GM21737 (cell line): ENCODE measurements around the gene PARD3B.

ENCODE experiments used
- ATAC-seq: cut with Tn5 transposase; IDR thresholded peaks from one replicate; pipeline ENCODE4 v1.9.1; 2021; ENCODE audit warnings: mild to moderate bottlenecking, moderate library complexity; ENCODE audit not compliant: unreplicated experiment

Gene PARD3B

DNA sequence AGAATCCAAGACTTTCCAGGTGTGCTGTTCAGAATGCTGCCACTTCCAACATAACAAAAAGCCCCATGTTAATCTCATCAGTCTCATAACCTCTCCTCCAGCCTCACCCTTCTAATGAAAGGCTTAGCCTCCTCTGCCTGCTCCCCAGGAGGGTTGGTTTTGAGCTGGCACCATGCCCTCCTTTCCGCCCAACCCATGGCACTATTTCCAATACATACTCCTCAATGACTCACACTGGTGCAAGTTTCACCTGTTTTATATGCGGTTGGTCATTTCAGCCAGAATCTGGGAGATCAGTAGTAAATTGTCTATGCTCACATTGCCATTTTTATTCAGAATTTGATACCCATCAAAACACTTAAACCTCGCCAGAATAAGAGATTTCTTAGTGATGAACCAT is 979.4 kb downstream of the PARD3B start:
- no peak for ATAC-seq

DNA sequence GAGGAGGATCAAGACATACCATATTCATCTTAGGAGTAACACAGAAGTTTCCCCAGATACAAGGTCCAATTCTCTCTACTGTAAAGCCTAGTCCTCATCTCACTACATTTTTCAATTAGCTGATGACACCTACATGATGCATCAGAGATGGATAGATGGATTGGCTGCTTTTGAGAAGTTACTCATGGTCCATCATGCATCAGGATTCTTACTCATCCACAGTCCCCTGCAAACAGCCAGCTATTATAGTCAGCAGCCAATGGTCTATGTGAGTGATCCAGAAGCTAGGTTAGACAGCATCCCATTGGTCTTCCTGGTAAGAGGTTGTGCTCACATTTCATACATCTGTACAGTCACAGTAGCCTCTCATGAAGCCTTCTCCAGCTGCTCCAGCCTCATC is 982.5 kb downstream of the PARD3B start:
- no peak for ATAC-seq

DNA sequence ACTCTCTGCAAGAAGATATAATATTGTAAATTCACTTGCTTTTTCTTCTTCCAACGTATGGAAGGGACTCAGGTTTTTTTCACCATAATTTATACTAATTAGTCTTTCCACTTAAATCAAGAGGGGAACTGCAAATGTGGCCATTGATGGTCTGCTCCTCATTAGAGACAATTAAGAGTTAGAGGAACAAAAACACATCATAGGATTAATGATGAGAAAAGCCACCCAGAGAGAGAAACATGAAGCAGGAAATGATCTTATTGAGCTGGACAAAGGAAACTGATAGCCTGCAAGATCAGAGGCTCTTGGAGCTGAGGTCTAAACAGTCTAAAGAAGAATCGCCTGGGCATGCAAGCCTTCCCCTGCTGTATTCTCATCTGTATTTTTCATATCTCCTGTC is 985.8 kb downstream of the PARD3B start:
- no peak for ATAC-seq

DNA sequence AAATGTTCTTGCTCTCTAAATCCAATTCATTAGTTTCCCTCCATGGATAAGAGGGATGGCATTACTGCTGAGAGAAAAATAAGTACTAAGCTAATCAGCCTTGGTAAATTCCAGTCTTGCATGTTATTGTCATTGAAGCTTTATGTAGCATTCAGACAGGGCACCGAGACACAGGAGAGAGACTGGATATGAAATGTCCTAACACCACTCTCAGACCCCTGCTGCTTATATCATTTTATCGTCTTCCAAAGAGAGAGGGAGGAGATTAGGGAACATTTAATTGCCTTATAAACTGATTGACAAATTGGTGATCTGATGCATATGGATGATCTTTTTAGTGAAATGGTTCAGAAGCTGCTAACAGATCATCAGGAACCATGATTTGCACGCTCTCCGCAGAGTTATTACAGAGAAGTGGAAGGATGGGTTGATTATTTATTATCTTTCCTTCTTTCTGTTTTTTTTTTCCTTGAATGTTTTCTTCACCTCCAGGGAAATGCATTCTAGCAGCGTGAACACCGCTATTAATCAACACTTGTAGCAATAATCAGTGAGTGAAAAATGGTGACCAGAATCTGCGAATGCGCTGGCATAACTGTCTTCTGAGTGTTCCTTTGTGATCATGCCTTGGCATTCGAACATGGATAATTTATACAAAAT is 986.3 kb downstream of the PARD3B start:
- ATAC-seq = no peak

DNA sequence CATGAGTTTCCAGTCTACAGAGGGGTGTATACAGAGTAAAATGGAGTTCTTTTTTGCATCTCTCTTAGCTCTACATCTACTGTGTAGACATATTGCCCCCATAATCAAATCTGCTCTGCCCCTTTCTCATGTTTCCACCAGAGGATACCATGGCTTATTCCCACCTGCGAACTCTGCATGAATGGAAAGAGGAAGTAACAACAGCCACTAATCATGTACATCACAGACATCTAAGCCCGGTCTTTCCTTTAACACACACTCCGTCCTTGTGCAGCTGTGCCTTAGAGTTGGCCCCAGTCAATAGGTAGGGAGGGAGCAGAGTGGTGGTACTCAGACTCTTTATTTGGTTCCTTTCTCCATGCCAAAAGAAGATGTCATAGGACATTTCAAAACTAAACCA is 989.7 kb downstream of the PARD3B start:
- no peak for ATAC-seq

DNA sequence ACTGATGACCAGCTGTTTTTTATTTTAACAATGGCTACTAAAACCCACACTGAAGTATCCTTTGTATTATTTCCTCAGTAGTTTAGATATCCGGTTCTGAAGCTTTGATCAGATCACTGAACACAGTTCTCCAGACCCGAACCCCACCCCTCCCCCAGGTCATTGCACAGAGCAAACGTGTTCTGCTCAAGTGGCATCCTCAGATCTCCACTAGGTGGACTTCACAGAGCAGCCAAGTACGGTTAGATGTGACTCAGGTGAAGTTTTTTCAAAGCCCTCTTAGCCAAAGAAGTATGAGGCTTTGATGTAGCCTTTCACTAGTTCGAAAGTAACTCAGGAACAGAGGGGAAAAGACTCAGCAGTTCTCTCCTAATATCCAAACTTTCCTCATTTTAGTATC is 994.3 kb downstream of the PARD3B start:
- ATAC-seq = no peak

DNA sequence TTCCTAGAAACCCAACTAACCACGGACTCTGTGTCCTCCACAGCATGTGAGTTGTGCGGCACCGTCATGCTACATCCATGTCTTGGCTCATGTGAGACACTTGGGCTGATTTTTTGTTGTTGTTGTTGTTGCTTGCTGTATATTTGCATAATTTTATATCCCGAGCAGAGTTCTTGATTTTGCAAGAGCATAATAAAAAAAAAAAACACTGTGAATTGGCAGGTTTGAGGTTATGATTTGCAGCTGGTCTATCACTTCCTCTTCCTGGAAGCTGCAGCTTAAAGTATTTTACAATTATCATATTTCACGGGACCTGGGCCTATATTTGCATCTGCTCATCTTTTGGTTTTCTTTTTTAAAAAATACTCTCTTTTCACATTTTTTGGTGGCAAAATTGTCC is 994.8 kb downstream of the PARD3B start:
- ATAC-seq = no peak

DNA sequence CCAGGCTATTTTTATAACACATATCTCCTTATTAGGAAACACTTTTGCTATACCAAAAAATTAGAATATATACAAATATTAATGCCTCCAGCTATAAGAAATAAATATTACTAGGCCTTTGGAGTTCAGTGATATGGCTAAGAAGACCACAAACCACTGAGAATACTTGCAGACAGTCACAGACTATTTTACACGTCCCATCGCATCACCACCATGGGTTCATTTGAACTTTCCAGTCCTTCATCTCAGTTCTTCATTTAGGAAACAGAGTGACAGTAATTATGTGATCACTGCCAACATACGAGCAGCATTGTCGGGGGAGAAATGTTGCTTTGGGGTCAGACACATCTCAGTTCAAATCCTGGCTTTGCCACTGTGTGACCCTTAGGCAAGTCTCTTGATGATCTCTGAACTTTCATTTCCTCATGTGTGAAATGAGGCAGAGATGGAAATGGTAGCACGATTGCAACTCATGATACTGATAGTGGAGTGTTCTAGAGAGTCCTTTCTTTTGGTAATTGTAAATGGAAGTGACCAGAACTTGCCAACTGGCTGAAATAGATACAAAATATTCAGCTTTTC is 998.1 kb downstream of the PARD3B start:
- ATAC-seq = no peak

DNA sequence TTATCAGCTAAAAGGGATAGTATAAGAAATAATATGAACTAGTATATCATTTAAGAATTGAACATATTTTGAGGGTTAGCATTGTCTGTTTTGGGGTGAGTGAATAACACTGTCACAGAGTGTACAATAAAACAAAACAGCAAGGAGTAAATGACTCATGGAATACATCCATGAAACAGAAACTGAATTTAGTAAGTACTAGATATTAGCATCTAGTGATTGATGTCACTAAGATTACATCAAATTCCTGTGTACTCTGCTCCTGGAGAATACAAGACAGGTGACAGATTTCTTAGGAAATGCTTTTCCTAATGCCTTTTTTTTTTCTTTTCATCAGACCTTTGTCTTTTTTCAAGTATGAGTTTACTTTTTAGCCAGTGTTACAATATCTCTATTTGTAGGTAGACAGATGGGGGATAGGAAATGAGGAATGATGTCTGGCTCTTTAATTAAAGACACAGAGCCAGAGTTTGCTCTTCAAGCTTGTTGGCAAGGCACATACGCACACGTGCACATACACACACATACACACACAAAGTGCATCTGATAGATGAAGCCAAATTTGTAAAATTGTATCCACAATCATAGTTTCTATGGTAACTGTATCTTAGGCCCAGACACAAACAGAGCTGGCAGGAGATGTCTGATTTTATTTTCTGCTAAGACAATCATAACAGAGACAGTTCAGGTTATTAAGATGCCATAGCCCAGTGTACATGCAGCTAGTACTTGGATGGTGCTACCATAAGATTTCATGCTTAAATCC is 998.8 kb downstream of the PARD3B start:
- ATAC-seq = no peak

DNA sequence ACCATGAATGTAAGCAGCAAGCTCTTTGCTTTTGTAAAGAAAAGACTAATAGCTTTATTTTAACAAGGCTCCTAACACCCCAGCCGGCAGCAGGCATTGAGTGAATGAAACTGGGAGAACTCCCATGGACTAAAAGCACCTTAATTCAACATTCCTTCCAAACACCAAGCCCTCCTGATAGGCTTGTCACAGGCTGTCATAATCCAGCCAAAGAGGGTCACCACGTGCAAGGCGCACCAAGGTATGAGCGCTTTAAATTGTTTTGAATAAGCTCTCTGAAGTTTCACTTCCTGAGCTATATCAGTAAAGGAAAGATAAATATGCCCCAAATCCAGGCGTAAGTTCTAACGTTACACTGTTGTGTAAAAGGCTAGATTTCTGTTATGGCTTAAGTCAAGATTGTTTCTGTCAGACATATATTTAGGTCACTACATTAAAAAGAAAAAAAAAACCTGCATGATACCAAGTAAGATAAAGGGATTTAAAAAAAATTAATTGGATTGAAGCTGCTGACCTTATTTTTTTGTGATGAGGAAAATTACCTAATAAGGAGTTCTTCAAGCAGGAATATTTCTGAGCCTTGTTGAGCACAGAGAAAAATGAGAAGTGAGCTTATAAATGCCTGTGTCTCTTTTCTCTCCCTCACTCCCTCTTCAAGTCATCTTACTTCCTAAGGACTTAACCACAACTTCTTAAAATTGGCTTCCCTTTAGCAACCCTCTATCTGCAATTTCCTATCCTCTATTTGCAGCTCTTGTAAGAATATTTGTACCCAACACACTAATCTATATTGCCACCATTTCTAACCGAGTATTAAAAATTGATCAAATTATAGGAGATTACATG is 1000.9 kb downstream of the PARD3B start:
- no peak for ATAC-seq

DNA sequence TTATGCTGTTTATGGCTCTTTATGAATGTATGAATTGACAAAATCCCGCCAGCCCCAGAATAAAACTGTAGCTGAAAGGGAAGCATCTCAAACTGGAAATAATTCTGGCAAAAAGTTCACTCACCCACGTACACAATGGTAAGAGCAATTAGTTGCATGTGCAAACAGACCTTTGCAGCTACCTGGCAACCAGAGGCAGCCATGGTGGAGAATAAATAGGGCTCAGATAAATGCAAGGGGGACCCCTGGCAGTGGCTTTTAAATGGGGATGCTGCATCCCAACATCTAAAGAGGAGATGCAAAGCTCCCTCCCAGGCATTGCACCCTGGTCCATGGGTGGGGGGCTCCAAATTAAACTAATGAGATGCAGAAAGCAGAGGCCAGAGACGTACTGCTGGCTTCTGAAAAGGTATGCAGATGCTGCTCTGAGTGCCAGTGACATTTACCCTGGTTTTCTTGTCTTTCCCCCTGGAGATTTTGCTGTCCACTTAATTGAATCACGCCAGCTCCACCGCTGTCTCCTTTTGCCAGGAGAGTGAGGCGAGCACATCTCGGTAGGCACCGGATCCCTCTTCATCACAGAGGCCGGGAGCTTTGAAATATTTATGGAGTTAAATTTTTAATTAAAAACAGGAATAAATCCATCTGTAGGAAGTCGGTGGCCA is 1010.4 kb downstream of the PARD3B start:
- no peak for ATAC-seq

DNA sequence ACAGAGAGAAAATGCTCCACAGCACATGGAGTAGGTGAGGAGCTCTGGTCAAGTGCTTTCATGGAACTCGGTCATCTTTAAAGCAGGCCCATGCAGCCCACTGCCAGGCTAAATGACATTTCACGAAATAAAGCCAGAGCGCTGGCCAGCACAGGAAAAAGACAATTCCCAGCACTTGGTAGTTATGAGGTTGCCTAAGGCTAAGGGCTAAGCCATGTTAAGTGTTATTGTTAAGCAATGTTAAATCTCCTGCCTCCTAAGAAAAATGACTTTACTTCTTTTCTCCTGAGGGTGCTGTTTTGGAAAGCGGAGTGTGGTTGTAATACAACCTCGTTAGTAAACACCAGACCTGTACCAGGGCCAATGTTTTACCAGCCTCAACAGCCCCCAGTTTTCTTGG is 1011.1 kb downstream of the PARD3B start:
- no peak for ATAC-seq

DNA sequence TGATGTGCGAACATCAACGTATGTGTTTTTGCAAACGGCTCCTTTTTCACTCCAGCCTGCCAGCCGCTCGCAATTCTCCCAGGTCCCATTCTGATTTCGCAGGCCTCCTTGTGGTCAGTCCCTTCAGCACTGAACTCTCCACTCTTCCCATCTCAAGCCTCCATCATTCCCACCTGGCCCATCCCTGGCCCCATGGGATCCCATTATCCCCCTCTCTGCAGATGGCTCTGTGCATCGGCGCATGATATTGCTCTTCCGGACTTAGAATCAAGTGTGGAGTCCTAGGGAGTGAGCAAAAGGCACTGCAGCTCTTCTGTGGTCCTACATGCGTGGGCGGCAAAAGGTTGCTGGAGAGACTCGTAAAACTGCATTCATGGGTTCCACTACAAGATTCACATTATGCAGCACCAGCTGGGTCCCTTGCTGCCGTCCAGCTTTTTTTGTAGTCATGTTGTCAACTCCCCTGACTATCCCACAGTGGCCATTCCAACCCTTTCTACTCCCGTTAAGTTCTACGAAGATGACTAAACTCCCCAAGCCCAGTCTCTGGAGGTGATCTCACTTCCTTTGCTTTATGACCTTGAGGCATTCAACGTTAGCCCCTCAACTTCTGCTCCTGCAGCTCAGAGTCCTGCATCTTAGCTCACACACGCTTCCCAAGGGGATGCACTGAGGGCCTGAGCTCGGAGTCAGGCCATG is 1011.7 kb downstream of the PARD3B start:
- no peak for ATAC-seq

DNA sequence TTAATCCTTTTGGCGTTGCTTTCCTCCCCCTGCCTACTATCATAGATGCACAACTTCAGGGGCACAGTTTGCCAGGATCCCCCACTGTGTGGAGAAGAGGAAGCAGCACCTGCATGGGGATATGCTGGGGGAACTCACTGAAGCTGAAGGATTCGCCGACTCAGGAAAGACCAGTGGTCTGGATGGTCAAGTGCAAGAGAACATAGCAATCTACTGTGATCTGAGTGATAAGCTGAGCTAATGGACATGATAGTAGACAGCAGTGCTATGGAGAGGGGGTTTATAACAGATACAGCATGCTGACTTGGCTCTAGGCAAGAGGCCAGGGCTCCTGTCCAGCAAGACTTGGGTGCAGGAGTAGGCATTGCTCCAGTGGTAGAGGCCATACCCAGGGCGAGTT is 1012.6 kb downstream of the PARD3B start:
- no peak for ATAC-seq

DNA sequence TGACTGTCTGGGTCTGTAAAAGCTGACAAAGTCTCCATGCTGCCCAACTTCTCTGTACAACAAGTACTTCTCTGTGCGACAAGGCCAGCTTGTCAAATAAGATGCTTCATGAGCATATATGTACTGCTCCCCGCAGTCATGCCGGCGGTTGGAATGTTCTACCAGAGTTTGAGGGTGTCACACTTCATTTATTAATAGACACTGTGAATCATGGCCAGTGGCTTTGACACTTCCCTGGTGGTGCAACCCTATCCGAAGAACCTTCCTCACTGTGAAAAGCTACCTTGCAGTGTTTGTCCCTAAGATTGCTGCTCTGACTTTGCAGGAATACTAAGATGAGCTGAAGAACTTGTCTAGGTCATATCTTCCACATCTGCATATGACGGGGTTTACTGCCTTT is 1016.2 kb downstream of the PARD3B start:
- ATAC-seq = no peak

DNA sequence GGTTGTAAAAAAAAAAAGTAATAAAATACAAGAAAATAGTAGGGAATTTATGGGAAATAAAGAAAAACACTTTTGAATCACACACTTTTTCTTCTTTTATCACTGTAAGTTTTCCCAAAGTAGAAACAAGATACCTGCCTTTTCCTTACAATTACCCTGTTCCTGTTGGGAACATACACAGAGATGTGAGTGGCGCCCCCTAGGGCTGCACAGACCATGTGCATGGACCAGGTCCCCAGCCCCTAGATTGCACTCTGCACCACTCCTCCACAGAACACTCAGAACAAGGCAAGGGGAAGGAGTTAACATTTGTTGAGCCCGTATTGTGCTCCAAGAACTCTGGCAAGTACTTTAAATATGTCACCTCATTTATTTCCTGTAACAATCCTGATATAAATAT is 1018.4 kb downstream of the PARD3B start:
- ATAC-seq = no peak

DNA sequence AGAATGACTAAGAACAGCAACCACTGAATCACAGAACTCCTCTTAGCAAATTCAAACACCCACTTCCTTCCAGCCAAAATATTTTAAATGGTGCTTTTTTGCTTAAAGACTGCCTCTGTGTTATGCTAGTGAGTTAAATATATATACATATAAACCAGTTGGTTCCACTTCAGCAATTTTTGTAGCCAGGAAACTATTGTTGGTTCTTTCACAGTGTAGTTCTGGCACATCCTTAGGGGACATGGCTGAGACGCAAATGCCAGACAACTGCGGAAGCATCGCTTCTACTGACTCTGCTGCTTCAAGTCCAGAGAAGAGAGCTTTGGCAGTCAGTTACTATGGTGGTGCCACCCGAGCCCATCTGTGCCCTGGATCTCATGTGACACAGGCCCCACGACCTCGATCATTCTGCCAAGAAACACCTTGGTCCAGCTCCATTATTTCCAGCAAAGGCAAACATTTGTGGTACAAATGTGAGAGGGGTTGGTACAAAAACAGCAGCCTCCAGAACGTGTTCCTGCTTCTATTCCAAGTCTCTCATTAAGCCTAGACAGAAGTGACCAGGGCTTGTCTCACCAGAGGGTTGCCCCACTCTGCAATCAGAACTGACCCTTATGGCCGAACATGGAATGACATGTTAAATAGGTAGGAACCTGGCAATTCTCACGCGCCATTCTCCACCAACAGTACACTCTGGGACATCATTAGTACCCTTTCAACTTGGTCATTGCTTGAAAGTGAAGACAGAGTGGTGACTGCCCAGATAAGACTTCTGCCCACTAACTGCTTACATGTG is 1019.3 kb downstream of the PARD3B start:
- ATAC-seq = no peak

DNA sequence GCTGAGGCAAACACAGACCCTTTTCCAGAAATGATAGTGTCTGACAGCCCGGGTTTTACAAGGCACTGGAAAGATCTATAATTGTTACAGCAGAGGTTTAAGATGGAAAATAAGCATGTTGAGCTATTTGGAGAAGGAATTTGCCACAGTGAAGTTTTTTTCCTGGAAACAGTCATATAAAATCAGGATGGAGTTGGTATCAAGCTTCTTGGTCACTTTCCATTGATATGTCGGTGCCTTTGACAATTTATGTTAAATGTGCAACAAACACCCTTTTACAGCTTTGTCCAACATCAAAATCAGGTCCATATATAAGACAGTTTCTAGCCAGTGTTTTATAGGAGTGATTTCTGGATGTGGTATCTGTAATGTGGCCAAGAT is 1019.9 kb downstream of the PARD3B start:
- no peak for ATAC-seq

DNA sequence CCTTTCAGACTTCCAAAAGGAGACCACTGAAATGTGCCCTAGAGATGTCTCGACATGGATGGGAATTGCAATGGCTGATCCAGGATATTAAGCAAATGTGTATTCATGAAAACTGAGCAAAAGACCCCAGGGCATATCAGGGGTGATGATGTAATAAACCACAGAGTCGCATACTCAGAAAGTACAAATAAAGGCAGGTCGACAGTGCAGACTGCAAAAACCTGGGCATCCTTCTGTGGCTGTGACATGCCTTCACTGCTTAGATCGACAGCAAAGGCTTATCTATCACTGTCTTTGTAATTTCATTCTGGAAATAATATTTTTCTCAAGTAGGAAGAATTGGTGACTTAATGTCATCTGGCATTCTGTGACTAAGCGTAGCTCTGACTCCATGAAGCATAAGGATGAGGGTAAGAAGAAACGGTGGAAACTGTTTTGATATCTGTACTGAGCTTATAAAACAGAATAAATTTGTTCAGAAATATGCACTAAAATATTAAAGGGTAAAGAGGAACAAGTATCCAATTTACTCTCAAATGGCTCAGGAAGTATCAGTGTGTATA is 1021.4 kb downstream of the PARD3B start:
- no peak for ATAC-seq
